Stimulated activated CD4-positive, alpha-beta T cell treated with anti-CD3 and anti-CD28 coated beads, Interleukin-1b, Interleukin-23, amount 100 ng/mL, for 4 hours (primary cell): Measurements from ENCODE around the gene ADAMTS15.

Source experiments
- DNase-seq, 2 donors: peaks; one replicate each; pipeline ENCODE4 v3.0.0-alpha.2; 2020; ENCODE audit warnings: low read depth in 2 of 2

ADAMTS15 gene

DNA sequence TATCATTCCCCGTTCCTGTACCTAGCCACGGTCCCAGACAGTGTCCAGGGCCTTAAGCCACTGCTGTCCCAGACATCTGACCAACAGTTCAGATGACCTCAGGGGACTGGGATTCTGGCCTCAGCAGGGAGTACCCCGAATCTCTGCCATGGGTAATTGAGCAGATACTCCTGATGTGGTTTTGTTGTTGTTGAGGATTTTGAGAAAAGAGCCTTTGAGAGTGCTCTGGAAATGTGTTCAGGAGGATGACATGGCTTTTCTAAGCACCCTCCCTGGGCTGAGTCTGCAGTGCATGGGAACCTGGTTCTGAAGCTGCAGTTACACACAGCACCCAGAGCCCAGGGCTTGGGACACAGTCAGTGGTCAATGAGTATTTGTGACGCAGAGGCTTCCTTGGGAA, 30.4 kb downstream of the ADAMTS15 start:
- no peak for DNase-seq

DNA sequence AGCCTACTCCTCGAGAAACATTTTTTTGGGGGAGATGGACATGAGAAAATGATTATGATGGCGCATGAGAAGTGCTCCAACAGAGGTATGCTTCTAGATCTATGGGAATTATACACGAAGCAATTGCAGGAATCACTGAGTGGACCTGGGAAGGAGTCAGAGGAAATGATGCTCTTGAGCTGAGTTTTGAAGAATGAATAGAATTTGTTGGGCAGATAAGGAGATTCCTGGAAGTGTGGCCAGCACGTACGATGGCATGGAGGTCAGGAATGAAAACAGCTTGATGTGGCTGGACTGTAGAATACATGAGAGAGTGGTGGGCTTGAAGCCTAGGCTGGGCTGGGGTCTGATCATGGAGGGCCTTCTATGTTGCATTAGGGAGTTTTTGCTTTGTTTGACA, 31.7 kb downstream of the ADAMTS15 start:
- DNase-seq: no peak

DNA sequence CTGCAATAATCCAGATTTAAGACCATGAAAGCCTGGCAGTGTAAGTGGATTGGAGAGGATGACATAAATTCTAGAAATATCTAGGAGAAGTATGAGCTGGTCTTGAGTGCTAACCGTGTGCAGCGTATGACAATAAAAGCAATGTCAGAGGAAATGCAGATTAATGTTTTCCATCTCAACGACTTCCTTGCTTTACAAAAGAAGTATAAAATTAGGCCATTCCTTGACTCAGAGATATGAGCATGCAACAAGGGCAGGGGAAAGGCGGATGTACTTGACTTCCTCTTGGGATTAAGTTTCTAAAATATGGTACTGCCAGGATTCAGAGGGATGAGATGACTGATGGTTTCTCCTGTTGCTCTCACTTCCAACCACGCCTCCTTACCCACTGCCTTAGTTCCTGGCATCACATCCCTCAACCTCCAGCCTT, 32.3 kb downstream of the ADAMTS15 start:
- DNase-seq: no peak

DNA sequence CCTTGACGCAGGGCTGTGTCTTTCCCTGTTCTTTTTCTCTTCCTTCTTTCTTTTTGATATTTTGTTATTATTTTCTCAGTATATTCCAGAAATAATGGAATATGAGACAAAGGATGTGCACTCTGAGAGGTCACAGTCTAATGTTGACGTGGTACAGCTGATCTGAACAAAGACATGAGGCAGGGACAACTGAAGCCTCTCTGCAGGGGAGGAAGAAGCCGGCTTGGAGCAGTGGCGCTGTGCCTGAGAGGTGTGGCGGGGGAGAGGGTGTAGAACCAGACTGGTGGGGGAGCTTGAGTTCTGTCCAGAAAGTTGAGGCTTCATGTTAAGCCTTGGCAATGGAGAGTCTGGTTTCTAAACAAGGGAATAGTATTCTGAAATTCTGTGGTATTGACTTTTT, 34.7 kb downstream of the ADAMTS15 start:
- no peak for DNase-seq

DNA sequence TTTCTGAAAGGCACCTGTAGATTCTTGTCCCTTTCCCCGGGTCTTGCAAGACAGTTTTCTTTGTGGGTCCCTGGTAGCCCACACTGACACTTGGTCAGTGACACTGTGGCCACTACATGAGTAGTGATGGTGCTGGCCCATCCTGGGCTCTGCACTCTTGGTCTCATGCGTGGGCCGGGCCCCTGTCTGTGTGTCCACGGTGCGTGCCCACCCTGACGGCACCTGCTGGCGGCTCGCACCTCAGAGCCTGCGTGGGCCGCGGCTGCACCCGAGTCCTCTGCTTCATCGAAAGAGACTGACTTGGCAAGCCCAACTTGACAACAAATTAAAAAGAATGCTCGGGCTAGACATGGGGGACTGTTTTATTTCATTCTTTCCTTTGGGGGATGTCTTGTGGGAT, 37.5 kb downstream of the ADAMTS15 start:
- DNase-seq: no peak

DNA sequence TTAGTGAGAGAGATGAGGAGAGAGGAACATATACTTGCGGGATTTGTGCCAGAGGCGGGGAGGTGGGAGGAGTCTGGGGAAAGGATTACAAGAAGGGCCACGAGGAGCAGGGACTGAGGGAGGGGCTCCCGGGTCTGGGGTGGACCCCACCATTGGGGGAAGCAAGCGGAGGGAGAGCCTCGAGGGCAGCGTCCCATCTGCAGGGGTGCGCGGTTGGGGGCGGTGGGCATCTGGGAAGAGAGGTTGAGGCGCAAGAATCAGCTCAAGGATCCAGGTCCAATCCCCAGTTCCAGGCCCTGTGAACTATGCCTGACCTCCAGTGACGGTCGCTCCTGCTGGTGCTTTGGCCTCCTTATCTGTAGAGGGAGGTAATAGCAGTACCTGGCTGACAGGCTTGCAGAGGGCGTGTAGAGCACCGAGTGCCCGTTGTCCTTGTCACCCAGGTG, 38.0 kb downstream of the ADAMTS15 start:
- no peak for DNase-seq

DNA sequence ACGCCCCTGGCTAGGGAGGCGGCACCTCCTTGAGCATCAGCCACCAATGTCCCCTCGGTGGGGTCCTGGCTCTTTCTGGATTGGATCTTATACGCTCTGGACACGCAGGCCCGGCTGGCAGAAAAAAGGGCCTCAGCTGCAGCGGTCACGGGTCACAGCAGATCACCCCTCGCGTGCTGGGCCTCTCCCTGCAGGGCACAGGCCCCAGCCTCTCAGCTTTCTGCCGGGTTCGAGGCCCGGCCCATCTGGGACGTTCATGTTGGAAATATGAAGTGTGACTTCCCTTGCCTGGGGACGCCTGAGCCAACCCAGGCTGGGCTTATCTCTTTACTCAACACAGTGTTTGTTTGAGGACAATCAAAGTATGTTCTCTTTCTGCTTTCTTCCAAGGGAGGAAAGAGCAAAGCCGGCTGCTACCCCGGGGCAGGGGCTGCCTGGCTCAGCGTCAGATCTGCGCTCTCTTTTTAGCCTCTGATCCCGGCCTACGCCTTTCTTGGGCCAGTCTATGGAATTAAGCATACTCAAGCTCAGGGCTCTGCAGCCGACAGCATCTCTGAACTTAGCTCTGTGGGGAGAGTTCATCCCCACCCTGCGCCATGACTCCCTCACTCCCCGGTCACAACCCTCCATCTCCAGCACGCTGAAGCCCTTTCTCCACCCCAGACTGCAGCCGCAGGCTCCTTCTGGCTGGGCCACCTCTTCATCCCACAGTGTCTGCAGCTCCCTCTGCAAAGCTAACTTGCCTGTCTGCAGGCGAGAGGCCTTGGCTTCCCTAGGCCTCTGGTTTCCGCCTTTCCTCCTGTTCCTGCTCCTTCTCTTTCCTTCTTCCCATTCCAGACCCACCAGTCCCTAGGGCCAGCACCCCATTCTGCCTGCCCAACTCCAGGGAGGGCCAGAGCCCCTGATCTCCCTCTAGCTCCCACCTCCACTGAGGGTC, 38.8 kb downstream of the ADAMTS15 start:
- DNase-seq: no peak

DNA sequence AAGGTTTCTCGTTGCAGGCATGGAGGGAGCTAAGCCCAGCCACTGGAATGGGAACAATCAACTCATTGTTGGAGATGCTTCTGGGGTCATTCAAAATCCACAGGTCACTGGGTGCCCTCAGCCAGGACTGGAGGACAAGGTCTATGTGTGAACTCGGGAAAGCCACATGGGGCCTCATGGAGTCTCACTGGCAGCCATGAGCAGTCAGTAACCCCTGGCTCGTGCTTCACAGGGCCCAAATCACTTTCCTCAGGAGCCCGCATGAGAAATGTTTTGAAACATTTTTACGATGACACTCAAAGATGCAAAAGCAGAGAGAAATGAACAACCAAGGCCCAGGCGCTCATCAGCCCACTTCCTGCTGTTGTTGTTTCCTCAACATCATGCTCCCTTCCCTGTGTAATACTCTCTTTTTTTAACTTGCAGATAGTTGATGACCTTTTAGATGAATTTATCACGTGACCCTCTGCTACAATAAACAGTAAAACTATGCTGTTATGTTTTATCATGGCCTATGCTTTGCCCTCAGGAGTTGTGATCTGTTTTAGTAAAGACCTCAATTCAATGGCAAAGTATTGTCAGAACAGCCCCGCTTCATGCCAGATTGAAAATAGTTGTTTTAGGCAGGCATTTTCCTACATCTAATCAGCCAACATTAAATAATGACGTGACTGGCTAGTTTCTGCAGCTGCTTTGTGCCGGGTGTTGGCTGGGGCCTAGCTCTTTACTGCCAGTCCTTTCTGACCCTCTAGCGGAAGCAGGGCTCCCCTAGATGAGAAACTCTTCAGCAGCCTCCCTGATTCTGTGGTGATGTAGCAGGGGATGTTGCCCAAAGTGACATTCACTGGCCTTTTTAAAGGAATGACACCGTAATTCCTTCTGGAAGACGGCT, 39.7 kb downstream of the ADAMTS15 start:
- DNase-seq: no peak

DNA sequence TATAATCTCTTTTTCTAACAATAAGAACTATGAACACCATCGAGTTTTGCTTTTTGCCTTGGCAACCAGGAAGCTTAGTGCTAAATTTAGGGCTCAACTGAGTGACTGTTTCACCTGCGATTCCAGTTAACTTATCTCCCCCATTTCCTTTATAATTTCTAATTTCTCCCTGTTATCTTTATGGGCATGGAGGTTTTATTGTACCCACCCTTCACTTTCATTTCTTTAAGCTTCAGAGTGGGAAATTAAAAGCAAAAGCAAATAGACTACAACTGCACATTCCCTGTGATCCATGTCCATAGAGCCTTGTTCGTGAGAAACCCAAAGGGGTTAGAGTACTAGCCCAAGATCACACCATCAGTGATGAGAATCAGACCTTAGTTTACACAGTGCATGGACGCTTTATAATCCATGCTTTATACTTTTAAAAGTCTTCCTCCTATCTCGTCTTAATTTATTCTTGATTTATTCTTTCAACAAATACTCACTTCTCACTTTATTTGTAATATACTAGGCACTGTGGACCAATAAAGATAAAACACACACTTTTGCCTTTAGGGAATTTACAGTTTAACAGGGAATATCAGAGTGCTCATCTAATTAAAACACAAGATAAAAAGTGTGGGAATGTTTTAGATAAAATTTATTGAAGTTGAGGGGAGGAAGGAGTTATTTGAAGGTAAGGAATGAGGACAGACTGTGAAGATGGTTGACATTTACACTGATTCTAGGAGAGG, 40.6 kb downstream of the ADAMTS15 start:
- DNase-seq: no peak

DNA sequence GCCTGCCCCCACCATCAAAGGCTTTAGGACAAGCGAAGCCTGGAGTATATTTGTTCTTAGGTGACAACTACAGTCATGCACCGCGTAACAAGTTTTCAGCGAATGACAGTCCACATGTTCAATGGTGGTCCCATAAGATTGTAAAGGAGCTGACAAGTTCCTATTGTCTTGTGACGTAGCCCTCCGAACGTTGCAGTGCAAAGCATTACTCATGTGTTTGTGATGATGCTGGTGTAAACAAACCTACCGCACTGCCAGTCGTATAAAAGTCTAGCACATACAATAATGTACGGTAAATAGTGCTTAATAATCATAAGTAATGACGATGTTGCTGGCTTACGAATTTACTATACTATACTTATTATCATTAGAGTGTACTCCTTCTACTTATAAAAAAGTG, 41.3 kb downstream of the ADAMTS15 start:
- no peak for DNase-seq

DNA sequence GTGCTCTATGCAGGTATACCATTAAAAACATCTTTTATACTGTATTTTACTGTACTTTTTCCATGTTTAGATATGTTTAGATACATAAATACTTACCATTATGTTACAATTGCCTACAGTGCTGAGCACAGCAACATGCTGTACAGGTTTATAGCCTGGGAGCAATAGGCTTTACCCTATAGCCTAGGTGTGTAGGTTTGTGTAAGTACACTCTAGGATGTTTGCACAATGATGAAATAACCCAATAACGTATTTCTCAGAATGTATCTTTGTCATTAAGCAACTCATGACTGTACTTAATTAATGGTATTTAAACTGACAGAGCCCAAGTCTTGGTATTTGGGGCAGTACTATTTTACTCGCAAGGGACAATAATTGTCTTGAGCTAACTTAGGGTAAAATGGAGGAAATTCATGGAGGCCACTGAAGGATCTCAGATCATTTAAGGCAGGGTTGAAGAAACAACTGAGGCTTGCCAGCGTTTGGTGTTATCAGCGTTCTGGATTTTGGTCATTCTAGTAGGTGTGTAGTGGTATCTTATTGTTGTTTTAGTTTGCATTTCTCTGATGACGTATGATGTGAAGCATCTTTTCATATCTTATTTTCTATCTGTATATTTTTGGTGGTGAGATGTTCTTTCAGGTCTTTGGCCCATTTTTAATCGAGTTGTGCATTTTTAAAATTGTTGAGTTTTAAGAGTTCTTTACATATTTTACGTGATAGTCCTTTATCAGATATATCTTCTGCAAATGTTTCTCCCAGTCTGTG, 42.4 kb downstream of the ADAMTS15 start:
- no peak for DNase-seq

DNA sequence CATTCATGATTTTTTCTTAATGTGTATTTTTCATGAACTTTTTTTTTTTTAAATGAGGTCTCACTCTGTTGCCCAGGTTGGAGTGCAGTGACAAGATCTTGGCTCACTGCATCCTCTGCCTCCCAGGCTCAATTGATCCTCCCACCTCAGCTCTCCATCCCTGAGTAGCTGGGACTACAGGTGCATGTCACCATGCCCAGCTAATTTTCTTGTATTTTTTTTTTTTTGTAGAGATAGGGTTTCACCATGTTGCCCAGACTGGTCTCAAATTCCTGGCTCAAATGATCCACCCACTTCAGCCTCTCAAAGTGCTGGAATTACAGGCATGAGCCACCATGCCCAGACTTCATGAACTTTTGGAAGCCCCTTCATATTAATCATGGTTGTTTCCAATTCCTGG, 49.7 kb downstream of the ADAMTS15 start:
- no peak for DNase-seq

DNA sequence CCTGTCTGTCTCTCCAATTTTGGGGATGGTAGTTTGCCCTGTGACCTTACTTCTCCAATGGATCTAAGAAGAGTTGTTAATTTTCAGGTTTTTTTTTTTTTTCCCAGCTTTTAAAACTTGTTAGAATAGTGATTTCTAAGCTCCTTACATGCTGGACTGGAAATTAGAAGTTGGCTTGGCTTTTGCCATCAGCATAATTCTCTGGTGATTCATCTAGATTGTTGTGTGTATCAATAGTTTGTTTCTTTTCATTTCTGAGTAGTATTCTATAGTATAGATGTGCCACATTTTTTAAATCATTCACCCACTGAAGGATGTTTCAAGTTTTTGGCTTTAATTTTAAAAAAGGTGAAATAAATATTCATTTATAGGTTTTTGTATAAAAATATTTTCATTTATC, 51.4 kb downstream of the ADAMTS15 start:
- no peak for DNase-seq

DNA sequence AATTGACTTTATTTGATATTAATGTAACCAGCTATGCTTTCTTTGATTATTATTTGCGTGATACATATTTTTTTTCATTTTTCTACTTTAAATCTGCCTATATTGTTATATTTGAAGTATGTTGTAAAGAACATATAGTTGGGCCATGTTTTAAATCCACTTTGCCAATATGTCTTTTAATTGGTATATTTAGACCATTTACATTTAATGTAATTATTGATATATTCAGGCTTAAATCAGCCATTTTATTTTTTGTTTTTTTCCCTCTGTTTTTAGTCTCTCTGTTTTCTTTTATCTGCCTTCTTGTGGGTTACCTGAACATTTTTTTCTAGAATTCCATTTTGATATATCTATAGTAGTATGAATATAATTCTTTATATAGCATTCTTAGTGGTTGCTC, 55.9 kb downstream of the ADAMTS15 start:
- no peak for DNase-seq

DNA sequence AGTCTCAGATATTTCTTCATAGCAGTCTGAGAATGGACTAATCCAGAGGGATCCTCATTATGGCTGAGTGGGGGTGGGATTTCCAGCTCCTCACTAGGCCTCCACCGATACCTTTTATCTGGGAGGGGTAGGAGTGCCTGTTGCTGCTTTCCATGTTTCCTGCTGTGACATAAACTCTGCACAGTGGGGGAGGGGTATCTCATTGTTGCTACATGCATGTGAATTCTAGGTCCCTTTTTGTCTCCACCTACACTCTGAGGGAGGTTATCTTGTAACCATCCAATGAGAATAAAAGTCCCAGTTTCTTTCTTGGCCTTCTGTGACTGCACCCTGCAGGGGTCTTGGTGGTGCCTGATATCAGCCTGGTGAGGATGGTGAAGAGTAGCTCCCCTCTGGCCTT, 60.5 kb downstream of the ADAMTS15 start:
- DNase-seq: no peak

DNA sequence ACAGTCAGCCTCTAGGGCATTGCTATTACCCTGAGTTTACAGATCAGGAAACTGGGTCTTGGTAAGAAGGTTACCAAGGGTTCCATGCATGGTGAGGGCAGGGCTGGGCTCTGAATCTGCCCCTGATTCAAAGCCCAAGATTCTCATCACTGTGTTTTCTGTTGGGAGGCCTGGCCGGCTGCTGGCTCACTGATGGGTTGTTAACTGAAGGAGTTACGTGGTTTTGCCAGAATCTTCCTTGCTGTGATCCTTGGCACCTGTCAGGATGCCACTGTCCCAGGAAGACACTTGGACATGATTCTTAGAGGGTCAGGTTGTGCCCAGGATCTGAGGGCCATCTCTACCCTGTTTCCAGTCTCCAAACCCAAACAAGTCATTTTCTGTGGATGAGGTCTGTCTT, 61.5 kb downstream of the ADAMTS15 start:
- DNase-seq: no peak

DNA sequence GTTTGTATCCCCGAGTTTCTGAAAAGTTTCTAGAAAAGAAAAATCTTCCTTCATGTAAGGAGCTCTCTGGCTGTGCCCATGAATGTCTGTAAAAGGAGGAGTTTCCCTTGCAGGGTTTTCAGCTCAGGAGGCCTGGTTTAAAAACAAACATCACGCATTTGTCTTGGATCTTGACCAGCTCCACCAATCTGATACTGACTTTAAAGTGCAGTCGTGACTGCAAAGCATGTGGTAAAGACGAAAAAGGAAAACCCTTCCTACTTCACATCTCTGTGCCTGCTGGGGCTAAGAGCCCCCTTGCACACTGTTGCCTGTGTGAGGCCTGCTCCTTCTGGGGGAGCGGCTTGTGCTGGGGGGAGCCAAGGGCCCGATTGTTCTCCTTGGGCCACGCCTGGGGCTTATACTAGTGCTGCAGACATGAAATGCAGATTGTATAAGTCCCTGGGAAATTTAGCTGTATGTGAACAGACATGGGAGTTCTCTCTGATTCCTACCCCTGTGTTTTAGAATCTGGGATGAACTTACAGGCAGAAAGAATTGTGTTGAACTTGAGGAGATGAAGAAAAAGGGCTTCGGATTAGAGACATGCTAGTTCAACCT, 62.1 kb downstream of the ADAMTS15 start:
- no peak for DNase-seq

DNA sequence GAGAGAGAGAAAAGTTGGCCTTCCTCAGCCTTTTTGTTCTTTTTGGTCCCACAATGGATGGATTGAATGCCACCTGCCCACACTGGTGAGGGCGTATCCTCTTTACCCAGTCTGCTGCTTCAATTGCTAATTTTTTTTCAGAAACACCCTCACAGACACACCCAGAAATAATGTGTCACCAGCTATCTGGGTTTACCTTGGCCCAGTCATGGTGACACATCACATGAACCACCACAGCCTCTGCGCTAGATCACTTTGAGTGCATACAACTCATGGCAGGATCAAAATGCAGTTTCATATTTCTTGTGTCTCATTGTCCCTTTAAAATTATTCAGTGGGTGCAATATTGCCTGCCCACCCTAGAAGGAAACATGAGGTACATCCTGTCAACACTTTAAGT, 63.3 kb downstream of the ADAMTS15 start:
- no peak for DNase-seq

DNA sequence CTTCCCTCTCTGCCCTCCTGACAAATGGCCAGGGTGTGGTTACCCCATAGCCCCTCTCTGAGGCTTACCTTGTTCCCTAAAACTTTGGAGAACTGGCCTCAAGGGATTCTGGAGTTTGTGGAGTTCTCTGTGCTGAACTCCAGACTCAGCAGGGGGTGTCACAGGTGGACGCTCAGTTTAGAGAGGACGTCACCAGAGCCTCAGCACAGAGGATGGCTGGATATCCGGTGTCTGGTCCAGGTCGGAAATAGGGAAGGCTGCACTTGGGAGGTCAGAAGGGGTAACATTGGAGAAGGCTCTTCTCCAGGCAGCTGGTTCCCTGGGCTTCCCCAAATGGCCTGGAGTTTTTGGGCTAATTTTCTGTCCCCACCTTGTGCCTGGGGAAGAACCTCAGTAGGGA, 64.2 kb downstream of the ADAMTS15 start:
- no peak for DNase-seq

DNA sequence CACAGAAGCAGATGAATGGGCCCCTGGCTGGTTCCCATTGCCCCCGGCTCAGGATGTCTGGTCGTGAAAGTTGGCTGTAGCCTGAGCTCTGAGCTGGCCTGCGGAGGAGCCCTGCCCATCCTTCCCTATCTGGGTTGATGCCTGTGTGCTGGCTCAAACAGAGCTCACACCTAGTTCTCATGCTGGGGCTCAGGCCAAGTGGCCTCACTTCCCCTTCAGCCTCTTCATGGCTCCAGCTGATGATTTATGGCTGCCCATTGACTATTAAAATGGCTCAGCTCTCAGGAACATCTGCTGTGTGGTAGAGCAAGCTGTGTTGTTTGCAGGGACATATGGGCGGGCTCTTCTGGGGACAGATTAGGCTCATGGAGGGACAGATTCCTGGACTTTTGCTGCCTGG, 64.7 kb downstream of the ADAMTS15 start:
- DNase-seq: no peak

DNA sequence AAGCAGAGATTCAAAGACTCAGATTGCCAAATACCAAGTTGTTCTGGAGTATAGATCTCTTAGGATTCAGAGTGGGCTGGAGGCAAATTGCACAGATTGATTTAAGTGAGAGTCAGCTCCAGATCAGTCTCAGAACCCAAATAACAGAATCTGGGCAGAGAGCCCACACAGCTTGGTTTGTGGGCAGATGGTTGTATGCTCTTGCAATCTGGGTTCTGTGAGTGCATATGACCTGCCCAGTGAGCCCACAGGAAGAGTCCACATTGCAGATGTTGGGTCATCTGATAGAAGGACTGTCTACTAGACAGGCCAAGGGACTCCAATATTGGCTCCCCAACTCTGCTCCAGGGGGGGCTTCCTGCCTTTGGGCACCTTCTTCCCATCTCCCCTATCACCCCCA, 65.9 kb downstream of the ADAMTS15 start:
- no peak for DNase-seq
